Fibroblast of the conjunctiva (primary cell): ENCODE results near the gene HPCAL1.
"Not testable (repeated sequence)": the region's sequence is repeated elsewhere in the genome, so short reads cannot be mapped to it uniquely, and the experiment has no call there.

Source experiments
- DNase-seq: peaks from one replicate; pipeline ENCODE4 v3.0.0-alpha.2; 2010; ENCODE audit warnings: low read depth

The HPCAL1 gene

DNA sequence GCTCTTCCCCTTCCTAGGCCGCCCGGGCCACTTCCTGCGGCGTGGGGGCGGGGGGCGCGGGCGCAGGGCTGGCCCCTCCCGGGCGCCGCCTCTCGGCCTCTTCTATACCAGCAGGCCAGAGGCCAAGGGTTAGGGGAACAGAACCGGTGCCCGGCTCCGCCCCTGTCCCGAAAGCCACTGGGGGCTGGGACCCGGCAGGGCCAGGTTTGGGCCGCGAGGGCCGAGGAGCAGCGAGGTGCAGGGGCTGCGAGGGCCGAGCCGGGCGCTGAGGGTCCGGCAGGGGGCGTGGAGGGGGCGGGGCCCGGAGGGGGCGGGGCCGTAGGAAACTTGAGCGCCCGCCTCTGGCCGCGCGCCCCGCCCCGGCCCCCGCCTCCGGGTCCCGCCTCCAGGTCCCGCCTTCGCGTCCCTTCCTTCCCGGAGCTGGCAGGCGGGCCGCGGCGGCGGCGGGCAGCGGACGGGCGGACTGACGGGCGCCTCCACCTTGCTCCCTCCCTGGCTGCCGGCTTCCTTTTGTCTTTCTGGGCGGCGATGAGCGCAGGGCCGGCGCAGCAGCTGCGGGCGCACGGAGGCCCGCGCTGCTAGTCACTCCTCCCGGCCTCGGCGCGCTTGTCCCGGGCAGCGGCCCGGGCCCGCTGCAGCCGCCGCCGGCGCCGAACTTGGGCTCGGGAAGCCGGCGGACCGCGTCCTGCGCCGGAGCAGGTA lies at the start of gene HPCAL1:
Gene HPCAL1, plus strand, starts transcription at position 426 of the 702 bp plus-strand sequence. CDS start 116,854 bp downstream, outside the sequence.
- peak; percentile 56 for DNase-seq

GRCh38 chr2:10253596-10254372 lies 48.9 kb upstream of the HPCAL1 start:
- DNase-seq: no peak

DNA sequence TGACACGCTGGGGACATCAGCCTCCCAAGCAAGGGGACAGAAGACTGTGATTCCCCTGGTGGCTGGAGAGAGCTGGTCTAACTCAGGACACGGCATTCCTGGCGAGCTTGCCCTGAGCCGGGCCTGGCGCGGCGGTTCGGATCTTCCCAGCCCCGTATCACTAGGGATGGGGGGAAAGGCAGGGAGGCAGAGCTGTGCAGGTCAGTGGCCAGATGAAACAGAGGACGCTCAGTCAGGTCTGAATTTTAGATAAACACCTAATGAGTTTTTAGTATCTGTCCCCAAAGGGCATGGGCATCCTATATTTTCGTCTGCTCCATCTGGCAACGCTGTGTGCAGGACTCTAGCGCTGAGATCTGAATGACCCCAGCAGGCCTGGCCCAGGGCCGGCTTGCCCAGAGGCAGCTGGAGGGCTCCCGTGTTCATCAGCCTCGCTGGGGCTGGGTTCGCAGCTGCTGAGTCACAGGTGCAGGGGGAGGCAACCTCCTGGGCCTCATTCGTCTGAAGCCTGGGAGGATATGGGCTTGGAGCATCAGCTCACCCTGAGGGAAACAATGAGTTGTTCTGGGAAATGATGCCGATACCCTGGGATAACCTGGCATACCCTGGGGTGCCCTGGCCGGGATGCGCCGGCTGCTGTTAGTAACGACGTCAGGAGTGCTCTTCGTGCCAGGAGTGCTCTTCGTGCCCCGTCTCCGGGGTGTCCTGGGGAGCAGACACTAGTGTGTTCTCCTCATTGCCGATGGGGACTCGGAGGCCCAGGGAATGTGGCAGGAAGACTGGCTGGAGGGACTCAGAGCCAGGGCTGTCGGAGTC lies 48.1 kb upstream of the HPCAL1 start:
- DNase-seq: no peak

DNA sequence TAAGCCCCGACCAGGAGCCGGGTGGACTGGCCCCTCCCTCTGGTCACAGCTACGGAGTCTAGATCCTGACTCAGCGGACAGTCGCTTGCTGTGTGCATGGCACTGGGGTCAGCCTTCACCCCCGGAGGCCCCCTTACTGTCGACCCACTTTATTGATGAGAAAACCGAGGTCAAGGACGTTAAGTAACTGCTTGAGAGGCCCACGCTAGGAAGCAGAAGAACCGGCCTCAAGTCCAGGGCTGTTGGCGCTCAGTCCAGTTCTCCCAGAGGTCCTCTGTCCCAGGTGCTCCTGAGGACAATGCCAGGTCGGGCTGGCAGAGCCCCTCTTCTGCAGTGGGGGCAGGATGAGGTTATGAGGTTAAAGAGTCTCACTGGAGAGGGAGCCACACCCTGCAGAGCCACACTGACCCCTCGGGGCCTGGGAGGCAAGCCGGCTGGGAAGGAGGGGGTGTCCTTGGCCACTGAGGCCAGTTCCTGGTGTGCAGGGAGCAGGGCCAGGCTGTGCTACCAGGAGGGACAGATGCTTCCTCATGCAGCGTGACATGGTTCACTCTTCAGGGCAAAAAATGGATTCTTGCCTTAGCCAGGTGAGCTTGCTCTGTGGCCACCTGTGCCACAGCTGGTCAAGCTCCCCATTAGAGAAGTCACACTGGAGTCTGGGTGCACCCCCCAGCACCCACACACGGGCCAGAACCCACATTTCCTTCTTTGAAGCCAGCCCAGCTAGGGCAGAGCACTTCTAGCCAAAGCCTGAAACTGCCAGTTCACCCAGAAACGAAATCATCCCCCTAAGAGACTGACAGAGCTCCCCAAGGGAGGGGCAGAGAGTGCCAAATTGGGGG lies 47.3 kb upstream of the HPCAL1 start:
- no peak for DNase-seq

DNA sequence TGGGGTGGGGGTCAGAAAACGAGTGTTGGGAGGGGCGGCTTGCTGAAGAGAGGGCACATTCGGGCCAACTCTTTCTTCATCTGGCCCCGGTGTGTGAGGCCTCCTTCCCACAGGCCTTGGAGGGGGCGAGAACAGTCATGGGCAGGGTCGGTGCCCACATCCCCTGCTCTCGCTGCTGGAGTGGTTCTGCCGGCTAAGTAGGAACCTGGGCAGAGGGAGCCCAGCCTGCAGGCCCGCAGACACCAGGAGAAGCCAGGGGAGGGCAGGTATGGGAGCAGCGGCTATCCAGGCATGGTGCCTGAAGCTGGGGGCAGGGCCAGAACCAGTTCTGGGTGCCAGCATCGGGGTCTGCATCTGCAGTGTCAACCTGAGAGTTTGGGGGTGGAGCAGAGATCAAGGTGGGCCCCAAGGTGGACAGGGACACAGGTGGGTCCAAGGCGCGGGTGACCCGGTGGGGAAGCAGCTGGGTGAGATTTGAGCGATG lies 46.6 kb upstream of the HPCAL1 start:
- DNase-seq: no peak

DNA sequence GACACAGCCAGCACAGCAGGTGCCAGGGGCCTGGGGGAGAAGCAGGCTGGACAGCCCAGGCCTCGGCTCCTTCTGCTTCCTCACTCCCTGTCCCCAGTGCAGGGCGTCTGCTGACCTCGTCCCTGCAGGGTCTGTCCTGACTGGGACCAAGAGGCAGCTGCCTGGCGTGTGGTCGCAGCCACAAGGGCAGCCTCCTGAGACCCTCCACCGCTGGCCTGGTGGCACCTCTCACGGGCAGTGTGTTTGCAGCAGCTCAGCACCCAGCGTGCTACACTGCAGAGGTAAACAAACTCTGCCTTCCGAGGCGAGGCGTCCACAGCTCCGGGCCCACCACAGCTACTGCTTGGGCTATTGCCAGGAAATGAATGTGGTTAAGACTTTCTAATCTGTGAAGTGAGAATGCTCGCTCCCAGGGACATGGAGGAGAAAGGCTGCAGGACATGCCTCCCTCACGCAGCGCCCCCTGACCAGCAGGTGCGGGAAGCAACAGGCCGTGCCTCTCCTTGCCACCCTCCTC lies 46.1 kb upstream of the HPCAL1 start:
- DNase-seq: no peak

GRCh38 chr2:10257036-10257435 lies 45.7 kb upstream of the HPCAL1 start:
- DNase-seq: no peak

- DNase-seq: no peak
Observed at GRCh38 chr2:10257500-10258147, 45.1 kb upstream of the HPCAL1 start.

DNA sequence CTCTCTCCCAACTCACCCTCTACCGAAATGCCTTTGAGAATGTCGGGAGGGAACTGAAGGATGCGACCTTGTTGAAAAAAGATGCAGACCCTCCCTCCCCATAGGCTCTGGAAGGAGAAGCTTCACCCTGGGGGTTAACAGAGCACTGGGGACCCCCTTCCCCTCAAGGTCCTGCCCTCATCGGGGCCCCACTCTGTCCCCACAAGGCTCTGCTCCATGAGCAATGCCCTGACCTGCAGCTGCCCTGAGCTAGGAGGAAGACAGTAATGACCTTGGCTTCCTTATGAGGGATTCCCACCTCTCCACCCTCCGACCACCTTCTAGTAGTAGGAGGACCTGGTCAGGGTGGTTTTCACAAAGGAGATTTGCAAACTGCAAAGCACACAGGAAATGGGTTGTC lies 44.4 kb upstream of the HPCAL1 start:
- DNase-seq: no peak

DNA sequence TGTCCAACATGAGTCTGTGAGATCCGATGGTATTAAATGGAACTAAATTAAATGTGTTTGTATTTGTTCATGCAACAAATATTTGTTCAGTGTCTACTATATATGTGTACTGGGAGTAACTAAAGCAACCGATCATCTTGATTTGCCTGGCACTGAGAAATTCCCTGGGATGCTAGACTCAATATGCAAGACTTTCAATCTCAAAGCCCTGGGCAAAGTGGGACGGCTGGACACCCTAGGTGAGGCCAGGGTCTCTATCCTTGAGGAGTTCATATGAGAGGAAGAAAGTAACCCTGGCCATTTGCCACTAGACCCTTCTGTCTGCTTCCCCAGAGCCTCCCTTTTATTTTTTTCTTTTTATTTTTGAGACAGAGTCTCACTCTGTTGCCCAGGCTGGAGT lies 44.0 kb upstream of the HPCAL1 start:
- no peak for DNase-seq

- no peak for DNase-seq
Observed at GRCh38 chr2:10260130-10260529, 42.6 kb upstream of the HPCAL1 start.

DNA sequence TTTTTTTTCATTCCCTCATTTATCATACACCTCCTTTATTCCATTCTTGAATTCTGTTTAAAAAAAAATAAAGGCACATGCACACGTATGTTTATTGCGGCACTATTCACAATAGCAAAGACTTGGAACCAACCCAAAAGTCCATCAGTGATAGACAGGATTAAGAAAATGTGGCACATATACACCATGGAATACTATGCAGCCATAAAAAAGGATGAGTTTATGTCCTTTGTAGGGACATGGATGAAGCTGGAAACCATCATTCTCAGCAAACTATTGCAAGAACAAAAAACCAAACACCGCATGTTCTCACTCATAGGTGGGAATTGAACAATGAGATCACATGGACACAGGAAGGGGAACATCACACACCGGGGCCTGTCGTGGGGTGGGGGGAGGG lies 39.2 kb upstream of the HPCAL1 start:
- not testable (repeated sequence) for DNase-seq

DNA sequence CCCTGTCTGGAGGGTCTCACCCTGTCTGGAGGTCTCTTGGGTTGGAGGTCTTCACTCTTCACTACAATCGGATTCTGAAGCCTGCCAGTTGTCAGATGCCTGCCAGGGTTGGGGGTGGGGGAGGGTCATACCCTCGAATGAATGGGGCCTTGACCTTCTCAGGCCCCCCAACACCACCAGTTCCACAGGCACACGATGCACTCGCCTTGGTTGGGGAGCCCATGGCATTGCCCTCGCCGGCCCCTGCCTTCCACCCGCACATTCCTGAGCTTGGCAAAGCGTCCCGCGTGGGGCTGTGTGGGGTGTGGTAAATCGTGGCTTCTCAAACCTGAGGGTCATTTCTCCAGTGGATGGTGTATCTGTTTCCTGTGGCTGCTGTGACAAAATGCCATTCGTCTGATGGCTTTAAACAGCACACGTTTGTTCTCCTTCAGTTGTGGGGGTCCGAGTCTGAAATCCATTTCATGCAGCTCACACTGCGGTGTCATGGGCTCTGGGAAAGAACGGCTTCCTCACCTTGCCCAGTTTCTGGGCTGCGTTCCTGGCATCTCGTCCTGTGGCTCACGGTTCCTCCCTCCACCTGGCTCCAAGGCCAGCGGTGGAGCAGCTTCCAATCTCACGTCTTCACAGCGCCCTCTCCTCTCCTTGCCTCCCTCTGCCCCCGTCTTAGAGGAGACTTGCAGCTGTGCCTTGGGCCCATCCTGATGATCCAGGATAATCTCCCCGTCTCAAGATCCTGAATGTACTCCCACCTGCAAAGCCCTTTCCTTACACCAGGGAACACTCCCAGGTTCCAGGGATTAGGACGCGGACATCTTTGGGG lies 38.0 kb upstream of the HPCAL1 start:
- no peak for DNase-seq

- no peak for DNase-seq
Observed at GRCh38 chr2:10265329-10266132, 37.2 kb upstream of the HPCAL1 start.

DNA sequence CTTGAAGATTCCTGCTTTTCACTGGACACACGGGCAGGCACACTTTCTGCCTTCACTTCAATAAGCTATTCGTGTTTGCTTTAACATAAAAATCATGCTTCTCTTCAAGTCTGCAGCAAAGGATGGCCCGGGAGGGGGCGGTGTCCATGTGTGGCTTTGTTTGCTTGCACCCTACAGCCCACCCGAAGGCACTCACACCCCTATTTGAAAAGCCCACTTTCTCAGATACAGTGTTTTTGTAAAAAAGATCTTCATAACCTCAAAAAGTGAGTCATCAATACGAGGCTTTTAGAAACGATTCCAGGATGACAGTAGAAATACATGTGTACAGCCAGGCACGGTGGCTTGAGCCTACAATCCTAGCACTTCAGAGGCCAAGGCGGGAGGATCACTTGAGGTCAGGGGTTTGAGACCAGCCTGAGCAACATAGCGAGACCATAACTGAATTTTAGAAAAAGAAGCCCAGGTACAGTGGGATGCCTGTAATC lies 36.5 kb upstream of the HPCAL1 start:
- no peak for DNase-seq

DNA sequence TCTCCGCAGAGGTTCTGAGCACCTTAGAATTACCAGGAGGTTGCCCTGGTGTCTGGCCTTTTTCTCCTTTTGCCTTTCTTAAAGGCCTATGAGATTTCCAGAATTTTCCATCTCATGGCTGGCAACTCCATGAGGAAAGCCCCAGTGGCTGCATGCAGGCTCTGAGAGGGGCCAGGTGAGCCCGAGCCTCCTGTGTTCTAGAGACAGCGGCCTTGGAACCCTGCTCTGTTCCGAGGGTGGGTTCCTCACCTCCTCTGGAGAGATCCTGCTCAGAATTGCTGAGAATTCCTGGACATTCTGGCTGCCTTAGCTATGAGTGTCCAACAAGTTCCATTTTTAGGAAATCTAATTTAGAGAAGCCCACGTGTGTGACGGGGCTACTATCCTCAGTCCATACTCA lies 35.7 kb upstream of the HPCAL1 start:
- DNase-seq: no peak

DNA sequence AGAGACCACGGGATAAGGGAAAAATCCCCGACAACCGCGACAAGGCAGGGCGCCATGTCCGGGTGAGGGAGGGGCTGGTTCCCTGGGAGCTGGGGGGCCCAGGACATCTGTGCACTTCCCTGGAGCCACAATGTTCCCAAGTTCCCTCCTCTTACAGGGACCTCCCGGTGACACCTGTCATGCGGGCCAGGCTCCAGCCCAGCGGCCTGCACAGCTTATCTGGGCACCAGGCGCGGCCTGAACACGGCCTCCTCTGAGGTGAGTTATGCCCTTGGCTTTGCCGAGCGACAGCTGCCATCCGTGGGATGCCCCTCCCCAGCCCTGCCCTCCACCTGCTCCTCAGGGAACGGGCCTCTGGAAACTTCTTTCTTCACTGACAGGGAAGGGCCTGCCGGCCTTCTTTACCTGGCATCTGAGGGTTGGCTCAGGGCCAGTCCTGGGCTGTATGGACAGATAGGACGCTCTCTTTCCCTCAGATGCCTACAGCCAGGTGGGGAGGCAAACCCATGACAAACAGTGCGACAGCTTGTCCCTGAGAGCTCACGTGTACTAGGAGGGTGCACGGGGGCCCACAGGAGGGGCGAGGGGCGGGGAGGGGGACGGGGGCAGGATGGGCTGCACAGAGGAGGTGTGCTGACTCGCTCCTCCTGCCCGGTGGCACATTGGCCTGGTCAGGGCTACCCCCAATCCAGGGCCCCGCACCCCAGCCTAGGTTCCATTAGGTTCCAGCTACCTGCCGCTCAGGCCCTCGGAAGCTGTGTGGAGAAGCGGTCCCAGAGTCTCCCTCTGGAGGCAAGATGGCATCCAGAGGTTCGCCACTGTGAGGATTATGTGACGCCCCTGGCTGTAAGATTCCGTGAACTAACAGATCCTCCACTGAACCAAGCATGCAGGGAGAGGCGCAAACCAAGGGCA lies 34.9 kb upstream of the HPCAL1 start:
- no peak for DNase-seq

DNA sequence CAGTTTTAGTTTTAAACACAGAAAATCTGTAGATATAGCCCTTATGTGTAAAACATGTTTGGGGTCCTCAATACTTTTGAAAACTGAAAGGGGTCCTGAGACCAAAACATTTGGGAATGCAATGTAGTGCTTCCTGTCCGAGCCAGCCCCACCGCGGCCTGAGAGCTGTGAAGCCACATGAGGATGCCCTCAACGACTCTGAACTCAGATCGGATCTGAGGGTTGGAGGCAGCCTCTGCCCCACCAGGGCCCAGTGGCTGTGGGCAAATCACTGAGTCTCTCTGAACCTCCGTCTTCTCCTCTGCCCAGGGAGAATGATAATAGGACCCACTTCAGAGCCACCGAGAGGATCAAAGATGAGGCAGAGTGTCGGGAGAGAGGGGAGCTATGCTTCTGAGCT lies 33.4 kb upstream of the HPCAL1 start:
- DNase-seq: no peak
